Kidney capillary endothelial cell (primary cell): ENCODE data around the gene HMX1.

ENCODE experiments used
- DNase-seq: peaks from one replicate; pipeline ENCODE4 v3.0.0-alpha.2; 2018; ENCODE audit warnings: low spot score

HMX1 gene

GRCh38 chr4:8892556-8893226 lies 21.1 kb upstream of the HMX1 start:
- no peak for DNase-seq

- no peak for DNase-seq
Measured at GRCh38 chr4:8891646-8892555, 20.3 kb upstream of the HMX1 start.

GRCh38 chr4:8891255-8891645 lies 19.6 kb upstream of the HMX1 start:
- no peak for DNase-seq

GRCh38 chr4:8888856-8889255 lies 17.2 kb upstream of the HMX1 start:
- DNase-seq, result no peak

- DNase-seq, result no peak
Measured at GRCh38 chr4:8886612-8887406, 15.2 kb upstream of the HMX1 start.

DNA sequence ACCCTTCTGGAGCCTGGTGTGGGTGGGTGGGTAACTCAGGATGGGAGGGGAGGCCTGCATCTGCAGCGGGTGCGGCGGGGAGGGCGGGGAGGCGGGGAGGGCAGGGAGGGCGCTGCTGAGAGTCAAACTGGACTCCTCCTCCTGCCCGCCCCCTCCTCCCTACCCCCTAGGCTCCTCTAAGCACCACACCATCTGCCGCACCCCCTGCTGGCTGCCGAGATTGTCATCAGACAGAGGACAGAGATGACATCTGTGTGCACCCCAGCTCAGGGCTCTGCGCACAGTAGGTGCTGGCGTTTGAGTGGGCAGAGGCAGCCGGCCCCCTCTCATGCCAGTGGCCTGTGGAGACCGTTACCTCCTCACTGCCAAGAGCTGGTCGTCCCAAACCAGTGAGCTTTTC lies 10.6 kb upstream of the HMX1 start:
- no peak for DNase-seq

DNA sequence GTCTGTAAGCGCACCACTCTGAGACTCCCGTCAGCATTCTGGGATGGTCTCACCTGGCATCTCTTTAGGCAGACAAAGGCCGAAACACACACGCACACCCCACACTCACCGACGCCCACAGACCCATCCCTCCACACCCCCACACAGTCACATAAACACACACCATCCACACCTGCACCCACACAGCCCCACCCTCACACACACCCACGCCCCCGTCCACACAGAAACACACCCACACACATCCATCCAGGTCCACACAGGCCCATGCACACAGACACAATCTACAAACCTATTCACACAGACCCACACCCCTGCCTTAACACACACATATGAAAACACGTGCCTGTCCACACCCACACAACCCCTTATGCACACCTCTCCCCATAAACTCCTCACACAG lies 9.2 kb upstream of the HMX1 start:
- DNase-seq, result no peak

DNA sequence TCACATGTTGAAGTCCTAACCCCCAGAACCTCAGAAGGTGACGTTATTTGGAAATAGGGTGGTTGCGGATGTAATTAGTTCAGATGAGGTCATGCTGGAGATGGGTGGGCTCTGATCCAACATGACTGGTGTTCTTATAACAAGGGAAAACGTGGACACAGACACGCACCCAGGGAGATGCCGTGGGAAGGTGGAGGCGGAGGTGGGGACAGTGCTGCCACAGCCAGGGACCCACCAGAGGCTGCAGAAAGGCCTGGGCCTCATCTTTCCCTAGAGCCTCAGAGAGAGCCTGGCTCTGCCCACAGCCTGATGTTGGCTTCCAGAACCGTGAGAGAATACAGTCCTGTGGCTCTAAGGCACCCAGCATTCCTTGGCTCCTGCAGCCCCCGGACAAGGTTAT lies 7.9 kb upstream of the HMX1 start:
- DNase-seq, result no peak

- no peak for DNase-seq
Measured at GRCh38 chr4:8878421-8878820, 6.8 kb upstream of the HMX1 start.

DNA sequence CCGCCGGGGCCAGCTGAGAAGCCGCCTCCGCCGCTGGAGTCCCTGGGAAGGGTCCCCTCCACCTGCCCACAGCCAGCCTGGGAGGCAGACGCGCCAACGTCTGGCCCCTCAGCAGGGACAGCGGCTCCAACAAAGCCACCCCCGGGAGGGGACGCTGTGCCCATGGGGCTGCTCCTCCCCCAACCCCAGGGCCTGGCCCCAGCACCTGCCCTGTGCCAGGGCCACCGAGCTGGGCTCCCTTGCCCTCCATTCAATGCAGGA lies 6.1 kb upstream of the HMX1 start:
- DNase-seq, result no peak

DNA sequence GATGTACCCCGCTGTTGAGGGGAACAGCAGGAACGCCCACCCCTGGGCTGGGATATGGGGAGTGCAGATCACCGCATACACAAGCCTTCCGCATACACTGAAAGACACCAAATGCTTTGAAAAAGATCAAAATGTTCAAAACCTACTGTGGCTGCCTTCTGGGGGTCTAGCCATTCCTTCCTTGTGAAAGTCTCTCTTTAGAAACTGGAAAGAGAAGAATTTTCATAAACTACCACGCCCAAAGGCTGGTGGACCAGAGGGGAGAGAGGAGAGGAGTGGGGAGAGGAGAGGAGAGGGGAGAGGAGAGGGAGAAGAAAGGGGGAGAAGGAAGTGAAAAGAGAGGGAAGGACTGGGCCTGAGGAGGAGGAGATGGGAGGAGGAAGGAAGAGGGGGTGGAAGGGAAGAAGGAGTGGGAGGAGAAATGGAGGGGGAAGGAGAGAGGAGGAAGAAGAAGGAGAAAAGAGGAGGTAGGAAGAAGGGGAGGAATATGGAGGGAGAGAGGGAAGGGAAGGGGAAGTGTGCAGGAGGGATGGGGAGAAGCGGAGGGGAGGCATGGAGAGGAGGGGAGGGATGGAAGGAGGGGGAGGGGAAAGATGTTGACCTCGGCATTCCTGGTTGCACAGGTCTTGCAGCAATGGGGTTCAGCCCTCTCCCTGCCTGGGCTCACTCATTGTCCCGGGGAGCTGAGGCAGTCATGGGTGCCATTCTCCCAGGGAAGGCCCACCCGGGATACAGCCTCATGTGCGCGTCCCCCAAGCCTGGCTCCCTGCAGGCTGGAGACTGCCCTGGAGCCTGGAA lies 5.5 kb upstream of the HMX1 start:
- no peak for DNase-seq

DNA sequence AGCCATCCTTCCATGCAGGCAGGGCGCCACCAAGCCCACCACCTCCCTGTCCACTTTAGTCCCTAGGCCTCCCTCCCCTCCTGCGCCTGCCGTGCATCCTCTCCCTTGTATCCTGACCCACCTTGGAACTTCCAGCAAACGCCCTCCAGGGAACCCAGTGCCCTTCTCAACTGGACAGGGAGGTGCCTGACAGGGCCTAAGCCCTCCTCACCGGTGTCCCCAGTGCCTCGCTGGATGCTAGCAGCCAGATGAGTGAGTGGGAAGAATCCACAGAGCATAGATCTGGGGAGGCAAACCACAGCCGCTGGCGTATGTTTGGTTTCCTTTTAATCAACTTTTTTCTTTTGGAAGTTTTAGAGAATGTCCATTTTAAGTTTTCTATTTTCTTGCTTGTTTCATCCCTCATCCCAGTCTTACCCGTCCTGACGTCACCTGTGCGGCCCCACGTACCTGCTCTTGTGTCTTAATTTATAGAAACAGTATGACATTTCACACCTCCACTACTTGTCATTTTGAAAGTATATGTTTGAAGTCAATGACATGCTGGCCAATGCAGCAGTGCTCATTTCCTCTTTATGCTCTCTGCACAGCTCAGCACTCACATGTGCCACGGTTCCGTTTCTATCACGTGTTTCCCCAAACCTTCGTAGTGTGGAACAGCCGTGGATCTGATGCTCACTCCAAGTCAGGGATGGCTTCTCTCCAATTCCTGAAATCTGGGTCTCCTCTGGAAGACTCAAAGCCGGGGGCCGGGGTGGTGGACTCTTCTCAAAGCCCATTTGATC lies 3.4 kb upstream of the HMX1 start:
- no peak for DNase-seq

- no peak for DNase-seq
Measured at GRCh38 chr4:8874003-8874895, 2.6 kb upstream of the HMX1 start.

- DNase-seq, result no peak
Measured at GRCh38 chr4:8872402-8873291, 1.0 kb upstream of the HMX1 start.

DNA sequence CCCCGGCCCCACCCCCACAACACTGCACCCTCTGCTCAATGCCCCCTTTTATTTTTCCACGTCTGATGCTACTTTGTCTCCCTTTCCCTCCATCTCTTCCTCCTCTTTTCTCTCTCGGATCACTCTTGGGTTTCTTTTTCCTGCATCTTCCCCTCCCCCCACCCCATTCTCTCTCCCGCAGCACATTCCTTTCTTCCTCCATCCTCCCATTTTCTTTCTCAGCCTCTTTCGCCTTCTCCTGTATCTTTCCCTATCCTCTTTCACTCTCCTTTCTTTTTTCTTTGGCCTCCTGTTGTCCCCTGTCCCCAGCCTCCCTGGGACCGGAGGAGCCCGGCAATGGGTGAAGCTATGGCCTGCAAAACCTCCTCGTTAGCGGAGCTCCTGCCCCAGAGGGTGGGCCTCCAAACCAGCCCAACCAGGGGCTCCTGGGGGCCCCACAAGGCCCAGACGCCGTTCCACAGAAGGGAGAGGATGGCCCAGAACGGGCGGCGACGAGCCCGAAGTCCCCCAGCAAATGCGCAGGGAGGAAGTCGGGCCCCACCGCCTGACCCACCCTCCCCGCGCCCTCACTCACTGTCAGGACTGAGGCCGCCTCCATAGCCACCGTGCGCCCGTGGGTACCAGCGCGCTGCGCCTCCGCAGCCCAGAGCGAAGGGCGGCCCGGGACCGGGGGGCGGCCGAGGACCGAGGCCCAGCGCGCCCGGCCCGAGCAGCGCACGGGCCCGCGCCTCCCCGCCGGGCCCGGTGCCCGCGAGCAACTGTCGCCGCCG lies 807 bp downstream of the HMX1 start:
- no peak for DNase-seq

GRCh38 chr4:8869898-8870646 lies 1.6 kb downstream of the HMX1 start:
- no peak for DNase-seq

DNA sequence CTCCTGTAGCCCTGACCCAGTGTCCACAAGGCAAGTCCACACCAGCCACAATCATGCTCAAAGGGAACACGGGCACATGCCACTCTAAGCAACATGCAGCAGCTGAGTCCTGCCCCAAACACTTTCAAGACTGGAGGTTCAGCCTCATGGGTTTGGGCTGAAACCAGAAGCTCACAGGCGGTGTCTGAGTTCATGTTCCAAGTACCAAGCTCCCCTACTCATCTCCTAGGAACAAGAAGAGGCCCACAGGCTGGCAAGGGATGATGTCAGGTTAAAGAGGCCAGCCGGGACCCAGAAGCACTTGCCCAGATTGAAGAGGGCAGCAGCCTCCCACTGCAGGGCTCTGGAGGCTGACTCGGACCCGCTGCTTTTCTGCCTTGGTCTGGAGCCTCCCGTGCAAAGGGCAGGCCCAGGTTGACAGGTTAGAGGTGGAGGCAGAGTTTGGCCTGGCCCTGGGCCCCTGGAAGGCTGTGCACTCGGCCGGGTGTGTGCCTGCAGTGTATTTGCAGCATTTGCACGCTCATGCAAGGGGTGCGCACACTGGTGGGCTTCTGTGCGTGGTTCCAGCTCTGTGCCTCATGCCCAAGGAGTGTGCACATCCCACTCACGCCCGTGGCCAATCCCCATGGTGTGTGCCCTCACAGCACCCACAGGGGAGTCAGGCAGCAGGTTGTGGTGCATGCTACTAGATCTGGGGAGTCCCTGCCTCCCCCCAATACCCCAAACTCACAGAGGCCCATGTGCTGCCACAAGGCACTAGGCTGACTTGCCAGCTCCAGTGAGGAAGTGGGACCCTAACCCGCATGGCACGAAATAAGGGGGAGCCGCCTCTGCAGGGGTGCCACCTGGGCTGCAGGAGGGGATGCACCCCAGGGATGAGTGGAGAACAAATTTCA lies 2.4 kb downstream of the HMX1 start:
- no peak for DNase-seq
